HG03139 (cell line): Measurements from ENCODE around the gene C5orf24.

Experiments used
- ATAC-seq: cut with Tn5 transposase; IDR thresholded peaks from one replicate; pipeline ENCODE4 v1.9.1; 2021; ENCODE audit not compliant: unreplicated experiment

Gene C5orf24

DNA sequence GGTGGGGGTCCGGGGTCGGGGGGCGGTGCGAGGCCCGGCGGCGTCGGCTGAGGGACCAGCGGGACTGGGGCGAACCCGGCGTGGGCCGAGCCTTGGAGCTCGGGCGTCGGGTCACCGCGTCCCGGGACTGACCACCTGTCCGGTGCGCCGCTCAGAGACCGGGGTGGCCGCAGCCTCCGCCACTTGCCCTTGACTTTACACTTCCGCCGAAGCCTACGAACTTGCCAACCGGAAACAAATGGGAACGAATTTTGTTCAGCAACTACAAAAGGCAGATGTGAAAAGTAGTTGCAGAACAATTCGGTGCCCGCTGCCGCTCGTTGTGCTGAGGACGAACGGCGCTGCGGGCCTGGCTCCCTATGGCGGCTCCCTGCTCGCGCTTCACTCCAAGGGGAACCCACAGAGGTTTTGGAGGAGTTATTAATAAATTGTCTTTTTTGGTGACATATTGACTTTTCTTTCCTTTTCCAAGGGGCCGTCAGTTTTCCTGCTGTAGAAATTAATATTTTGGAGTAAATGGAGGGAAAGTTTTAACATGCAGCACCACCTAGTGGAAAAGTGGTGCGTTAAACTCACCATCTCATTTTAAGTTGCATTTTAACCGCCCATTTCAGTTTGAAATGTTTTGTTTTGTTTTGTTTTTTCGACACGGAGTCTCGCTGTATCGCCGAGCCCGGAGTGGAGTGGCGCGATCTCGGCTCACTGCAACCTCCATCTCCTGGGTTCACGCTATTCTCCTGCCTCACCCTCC lies 59.7 kb downstream of the C5orf24 start:
- ATAC-seq, result peak; percentile 33

DNA sequence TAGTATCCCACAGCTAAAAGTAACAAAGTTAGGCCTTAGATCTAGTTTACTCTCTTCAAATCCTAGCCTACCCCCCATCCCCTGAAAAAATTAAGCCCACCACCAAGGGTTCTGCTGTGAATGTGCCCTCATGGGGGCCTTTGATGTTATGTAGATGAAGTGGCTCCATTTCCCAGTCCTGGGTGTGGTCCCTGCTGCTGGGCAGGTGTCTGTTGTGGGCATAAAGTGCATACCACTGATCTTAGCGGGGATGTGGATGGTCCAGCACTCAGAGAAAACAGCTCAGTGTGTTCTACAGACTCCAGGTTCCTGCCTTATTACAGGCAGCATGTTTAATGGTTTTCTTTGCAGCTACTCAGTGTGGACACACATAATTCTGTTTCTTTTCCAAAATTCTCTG lies 61.0 kb downstream of the C5orf24 start:
- ATAC-seq, result no peak
